Fibroblast of pulmonary artery (primary cell): Measurements from ENCODE around the gene PKP4.

Source experiments
- DNase-seq: peaks from one replicate; pipeline ENCODE4 v3.0.0-alpha.2; 2010; ENCODE audit warnings: low read depth
- H3K4me3 ChIP-seq: replicated peaks from 2 replicates; pipeline ENCODE4 v1.5.1; 2011; ENCODE audit warnings: low read depth, mild to moderate bottlenecking, control low read depth, low read length, moderate library complexity
- TF ChIP-seq, protein P1 (sequence below): IDR thresholded peaks from 2 replicates; pipeline ENCODE4 v1.5.1; 2011; ENCODE audit warnings: mild to moderate bottlenecking, control low read depth, low read length, inconsistent platforms; ENCODE audit errors: missing control alignments

Gene PKP4

GRCh38 chr2:158686210-158686691 lies 229.5 kb downstream of the PKP4 start:
- no peak overlapping the region for H3K4me3 ChIP-seq
- DNase-seq, result peak; percentile 10
- TF ChIP-seq, protein P1, sequence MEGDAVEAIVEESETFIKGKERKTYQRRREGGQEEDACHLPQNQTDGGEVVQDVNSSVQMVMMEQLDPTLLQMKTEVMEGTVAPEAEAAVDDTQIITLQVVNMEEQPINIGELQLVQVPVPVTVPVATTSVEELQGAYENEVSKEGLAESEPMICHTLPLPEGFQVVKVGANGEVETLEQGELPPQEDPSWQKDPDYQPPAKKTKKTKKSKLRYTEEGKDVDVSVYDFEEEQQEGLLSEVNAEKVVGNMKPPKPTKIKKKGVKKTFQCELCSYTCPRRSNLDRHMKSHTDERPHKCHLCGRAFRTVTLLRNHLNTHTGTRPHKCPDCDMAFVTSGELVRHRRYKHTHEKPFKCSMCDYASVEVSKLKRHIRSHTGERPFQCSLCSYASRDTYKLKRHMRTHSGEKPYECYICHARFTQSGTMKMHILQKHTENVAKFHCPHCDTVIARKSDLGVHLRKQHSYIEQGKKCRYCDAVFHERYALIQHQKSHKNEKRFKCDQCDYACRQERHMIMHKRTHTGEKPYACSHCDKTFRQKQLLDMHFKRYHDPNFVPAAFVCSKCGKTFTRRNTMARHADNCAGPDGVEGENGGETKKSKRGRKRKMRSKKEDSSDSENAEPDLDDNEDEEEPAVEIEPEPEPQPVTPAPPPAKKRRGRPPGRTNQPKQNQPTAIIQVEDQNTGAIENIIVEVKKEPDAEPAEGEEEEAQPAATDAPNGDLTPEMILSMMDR, result no peak

- H3K4me3 ChIP-seq, result no peak overlapping the region
- no peak for DNase-seq
- TF ChIP-seq, protein P1, result no peak
These were observed 230.6 kb downstream of the PKP4 start for GRCh38 chr2:158687315-158687714.

- no peak overlapping the region for H3K4me3 ChIP-seq
- DNase-seq, result peak; percentile 55
- TF ChIP-seq, protein P1, result no peak
These were observed 232.0 kb downstream of the PKP4 start for GRCh38 chr2:158688721-158689120.

GRCh38 chr2:158689391-158689790 lies 232.6 kb downstream of the PKP4 start:
- no peak overlapping the region for H3K4me3 ChIP-seq
- DNase-seq, result no peak
- TF ChIP-seq, protein P1, result no peak

GRCh38 chr2:158690823-158691222 lies 234.1 kb downstream of the PKP4 start:
- TF ChIP-seq, protein P1, result no peak
- no peak overlapping the region for H3K4me3 ChIP-seq
- DNase-seq, result no peak

GRCh38 chr2:158691619-158692018 lies 234.9 kb downstream of the PKP4 start:
- TF ChIP-seq, protein P1, result no peak
- no peak for DNase-seq
- H3K4me3 ChIP-seq, result no peak overlapping the region

- H3K4me3 ChIP-seq, result no peak overlapping the region
- DNase-seq, result peak; percentile 6
- TF ChIP-seq, protein P1, result no peak
These were observed 235.8 kb downstream of the PKP4 start for GRCh38 chr2:158692372-158693103.
